ENCODE results near the gene GRID1.
"Not testable (repeated sequence)": the region's sequence is repeated elsewhere in the genome, so short reads cannot be mapped to it uniquely, and the experiment has no call there.

GRID1 gene

GRCh38 chr10:86041116-86041515, 325.5 kb downstream of the GRID1 start:
- no peak for DNase-seq (ENCODE audit: low read depth)

DNA sequence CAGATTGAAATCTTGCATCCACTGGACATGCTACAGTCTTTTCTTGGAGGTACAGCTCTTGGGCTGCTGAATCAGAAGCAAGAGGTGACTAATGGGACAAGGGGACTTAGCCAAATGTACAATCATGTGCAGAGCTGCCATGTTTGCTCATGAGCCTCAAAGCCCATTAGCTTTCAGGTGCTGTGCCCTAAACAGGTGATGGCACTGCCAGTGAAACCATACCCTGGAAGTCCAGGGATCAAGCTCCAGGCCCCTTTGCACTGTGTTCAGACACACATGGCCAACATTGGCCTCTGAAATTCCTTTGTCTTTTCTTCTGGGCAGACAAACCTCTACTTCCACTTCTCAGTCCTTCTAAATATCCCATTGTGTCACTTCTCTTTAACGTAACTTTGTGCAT, 328.2 kb downstream of the GRID1 start:
- no peak for TF ChIP-seq CTCF (conservative IDR thresholded peaks at IDR 0.05; ENCODE audit: low read depth, low read length)
- H3K4me3 ChIP-seq (ENCODE audit: low read depth, low read length), result no peak overlapping the region
- no peak for DNase-seq (ENCODE audit: low read depth)

More at GRCh38 chr10:86041116-86041515, 325.5 kb downstream of the GRID1 start:
- no peak for TF ChIP-seq CTCF (conservative IDR thresholded peaks at IDR 0.05; ENCODE audit: low read depth, low read length)
- H3K4me3 ChIP-seq (ENCODE audit: low read depth, low read length), result no peak overlapping the region

DNA sequence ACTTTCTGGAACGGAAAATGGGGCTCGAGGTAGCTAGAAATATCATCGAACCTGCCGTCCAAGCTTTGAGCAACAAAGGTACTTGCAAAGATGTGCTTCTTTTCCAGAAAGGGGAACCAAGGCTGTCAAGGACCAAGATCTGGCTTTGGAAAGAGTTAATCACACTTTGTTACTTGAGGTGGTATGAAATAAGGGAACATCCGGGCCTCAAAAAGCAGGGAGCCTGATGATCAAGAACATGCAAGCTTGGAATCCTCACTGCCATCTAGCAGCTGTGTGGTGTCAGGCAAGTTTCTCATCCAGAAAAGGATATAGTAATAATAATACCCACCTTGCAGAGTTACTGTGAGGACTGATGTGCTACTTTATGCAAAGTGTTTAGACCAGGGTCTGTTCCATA, 329.5 kb downstream of the GRID1 start:
- TF ChIP-seq CTCF (conservative IDR thresholded peaks at IDR 0.05; ENCODE audit: low read depth, low read length), result no peak
- H3K4me3 ChIP-seq (ENCODE audit: low read depth, low read length), result no peak overlapping the region
- DNase-seq (ENCODE audit: low read depth), result no peak

- no peak for TF ChIP-seq CTCF (conservative IDR thresholded peaks at IDR 0.05; ENCODE audit: low read depth, low read length)
- no peak for DNase-seq (ENCODE audit: low read depth)
- no peak overlapping the region for H3K4me3 ChIP-seq (ENCODE audit: low read depth, low read length)
These were observed 330.1 kb downstream of the GRID1 start for GRCh38 chr10:86036544-86036831.

- no peak for TF ChIP-seq CTCF (conservative IDR thresholded peaks at IDR 0.05; ENCODE audit: low read depth, low read length)
- DNase-seq (ENCODE audit: low read depth), result no peak
- H3K4me3 ChIP-seq (ENCODE audit: low read depth, low read length), result no peak overlapping the region
These were observed 330.6 kb downstream of the GRID1 start for GRCh38 chr10:86035791-86036543.

GRCh38 chr10:86034710-86035109, 331.9 kb downstream of the GRID1 start:
- TF ChIP-seq CTCF (conservative IDR thresholded peaks at IDR 0.05; ENCODE audit: low read depth, low read length), result no peak
- no peak for DNase-seq (ENCODE audit: low read depth)
- no peak overlapping the region for H3K4me3 ChIP-seq (ENCODE audit: low read depth, low read length)

DNA sequence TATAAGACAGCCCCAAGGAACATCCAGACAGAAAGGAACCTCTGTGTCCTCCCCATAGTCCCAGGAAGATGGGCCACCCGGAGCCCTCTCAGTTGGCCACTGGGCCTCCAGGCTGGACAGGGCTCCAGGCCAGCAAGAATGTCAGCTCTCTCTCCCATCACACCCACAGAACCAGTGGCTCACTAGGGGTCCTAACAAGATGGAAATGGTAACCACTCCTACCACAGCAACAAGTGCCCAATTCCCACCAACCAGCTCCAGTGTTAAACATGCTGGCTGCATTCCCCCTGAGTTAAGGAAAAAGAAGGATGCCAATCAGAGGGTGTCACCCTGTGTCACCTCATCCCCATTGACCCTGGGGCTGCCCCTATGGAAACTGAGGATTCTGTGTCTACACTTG, 333.0 kb downstream of the GRID1 start:
- TF ChIP-seq CTCF (conservative IDR thresholded peaks at IDR 0.05; ENCODE audit: low read depth, low read length), result no peak
- no peak overlapping the region for H3K4me3 ChIP-seq (ENCODE audit: low read depth, low read length)
- no peak for DNase-seq (ENCODE audit: low read depth)

DNA sequence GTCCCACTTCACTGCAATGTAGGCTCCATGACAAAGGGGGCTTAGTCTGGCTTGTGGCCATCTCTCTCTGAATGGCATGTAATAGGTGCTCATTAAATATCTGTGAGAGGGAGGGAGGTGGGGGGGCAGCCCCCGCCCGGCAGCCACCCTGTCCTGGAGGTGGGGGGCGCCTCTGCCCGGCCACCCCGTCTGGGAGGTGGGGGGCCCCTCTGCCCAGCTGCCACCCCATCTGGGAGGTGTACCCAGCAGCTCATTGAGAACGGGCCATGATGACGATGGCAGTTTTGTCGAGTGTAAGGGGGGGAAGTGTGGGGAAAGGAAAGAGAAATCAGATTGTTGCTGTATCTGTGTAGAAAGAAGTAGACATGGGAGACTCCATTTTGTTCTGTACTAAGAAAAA, 334.5 kb downstream of the GRID1 start:
- not testable (repeated sequence) for DNase-seq (ENCODE audit: low read depth); H3K4me3 ChIP-seq (ENCODE audit: low read depth, low read length)

All from choroid plexus epithelial cell (primary cell).